ENCODE results near the gene NOL11.
"Not testable (repeated sequence)": the region's sequence is repeated elsewhere in the genome, so short reads cannot be mapped to it uniquely, and the experiment has no call there.

DNA sequence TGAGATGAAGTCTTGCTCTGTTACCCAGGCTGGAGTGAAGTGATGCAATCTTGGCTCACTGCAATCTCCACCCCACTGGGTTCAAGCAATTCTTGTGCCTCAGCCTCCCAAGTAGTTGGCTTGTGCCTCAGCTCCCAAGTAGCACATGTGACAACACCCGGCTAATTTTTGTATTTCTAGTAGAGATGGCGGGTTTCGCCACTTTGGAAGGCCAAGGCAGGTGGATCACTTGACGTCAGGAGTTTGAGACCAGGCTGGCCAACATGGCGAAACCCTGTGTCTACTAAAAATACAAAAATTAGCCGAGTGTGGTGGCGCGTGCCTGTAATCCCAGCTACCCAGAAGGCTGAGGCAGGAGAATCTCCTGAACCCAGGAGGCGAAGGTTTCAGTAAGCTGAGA is 39.0 kb downstream of the NOL11 start:
- TF ChIP-seq, protein P1, sequence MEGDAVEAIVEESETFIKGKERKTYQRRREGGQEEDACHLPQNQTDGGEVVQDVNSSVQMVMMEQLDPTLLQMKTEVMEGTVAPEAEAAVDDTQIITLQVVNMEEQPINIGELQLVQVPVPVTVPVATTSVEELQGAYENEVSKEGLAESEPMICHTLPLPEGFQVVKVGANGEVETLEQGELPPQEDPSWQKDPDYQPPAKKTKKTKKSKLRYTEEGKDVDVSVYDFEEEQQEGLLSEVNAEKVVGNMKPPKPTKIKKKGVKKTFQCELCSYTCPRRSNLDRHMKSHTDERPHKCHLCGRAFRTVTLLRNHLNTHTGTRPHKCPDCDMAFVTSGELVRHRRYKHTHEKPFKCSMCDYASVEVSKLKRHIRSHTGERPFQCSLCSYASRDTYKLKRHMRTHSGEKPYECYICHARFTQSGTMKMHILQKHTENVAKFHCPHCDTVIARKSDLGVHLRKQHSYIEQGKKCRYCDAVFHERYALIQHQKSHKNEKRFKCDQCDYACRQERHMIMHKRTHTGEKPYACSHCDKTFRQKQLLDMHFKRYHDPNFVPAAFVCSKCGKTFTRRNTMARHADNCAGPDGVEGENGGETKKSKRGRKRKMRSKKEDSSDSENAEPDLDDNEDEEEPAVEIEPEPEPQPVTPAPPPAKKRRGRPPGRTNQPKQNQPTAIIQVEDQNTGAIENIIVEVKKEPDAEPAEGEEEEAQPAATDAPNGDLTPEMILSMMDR (IDR thresholded peaks at IDR 0.05), result not testable (repeated sequence)
- not testable (repeated sequence) for TF ChIP-seq EZH2, EZH2phosphoT487 (IDR thresholded peaks at IDR 0.05)
